Measurements from ENCODE around the gene MGAT4A.

MGAT4A gene

DNA sequence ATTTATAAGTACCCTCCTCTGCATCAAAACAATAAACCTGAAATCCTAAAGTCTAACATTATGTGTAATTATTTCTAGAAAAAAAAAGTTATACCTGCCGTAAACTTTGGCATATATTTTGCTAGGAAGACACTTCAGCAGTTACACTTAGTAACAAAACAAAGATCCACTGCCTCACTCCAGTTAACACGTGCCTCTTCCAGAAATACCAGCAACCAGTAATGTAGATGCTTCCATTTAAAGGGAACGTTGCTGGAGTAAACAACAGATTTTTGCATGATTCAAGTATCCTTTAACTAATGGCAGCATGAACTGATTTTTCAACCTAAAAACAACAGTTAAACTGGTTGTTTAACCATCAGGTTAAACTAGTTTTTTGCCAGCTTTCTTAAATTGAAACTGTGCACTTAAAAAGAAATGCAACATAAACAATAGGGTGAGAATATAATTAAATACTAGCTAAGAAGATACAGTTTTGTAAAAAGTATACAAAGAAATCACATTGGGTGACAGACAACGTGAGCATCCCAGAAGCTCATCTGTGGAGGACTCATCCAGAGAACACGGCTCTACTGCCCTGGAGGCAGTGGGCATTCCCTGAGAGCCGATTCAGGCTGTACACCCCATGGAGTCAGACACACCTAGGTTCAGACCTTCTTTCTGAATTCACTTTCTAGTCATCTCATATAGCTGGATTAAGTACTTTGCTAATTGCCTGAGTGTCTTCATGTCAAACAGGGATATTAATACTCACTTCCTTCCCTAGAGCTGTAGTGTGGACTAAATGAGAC, 22.3 kb downstream of the MGAT4A start:
- no peak for DNase-seq (ENCODE audit: low spot score)
- POLR2A ChIA-PET (ENCODE audit: low non-redundant PET), result no interaction called here

DNA sequence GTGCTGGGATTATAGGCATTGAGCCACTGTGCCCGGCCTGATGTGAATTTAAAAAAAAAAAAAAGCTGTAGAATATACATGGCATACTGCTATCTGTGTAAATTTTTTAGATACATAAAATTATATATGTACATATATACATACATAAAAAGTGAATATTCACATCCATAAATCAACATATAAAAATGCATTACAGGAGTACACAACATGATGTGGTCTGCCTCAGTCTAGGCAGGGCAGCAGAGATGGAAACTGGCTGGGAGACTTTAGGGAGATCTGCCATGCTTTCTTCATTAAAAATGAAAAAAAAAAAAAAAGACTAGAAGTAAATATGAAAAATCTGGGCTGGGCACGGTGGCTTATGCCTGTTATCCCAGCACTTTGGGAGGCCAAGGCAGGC, 24.3 kb downstream of the MGAT4A start:
- CTCF ChIA-PET, result interaction anchor here (0.6 to 0.7 kb wide), 2 partner anchors 16 to 100 kb away, joined by 3 to 4 read pairs; no protein-coding TSS in a partner anchor
- POLR2A ChIA-PET (ENCODE audit: low non-redundant PET), result no interaction called here

More for the DNA sequence above, 22.3 kb downstream of the MGAT4A start:
- TF ChIP-seq, protein P1, sequence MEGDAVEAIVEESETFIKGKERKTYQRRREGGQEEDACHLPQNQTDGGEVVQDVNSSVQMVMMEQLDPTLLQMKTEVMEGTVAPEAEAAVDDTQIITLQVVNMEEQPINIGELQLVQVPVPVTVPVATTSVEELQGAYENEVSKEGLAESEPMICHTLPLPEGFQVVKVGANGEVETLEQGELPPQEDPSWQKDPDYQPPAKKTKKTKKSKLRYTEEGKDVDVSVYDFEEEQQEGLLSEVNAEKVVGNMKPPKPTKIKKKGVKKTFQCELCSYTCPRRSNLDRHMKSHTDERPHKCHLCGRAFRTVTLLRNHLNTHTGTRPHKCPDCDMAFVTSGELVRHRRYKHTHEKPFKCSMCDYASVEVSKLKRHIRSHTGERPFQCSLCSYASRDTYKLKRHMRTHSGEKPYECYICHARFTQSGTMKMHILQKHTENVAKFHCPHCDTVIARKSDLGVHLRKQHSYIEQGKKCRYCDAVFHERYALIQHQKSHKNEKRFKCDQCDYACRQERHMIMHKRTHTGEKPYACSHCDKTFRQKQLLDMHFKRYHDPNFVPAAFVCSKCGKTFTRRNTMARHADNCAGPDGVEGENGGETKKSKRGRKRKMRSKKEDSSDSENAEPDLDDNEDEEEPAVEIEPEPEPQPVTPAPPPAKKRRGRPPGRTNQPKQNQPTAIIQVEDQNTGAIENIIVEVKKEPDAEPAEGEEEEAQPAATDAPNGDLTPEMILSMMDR (conservative IDR thresholded peaks at IDR 0.05; ENCODE audit: low read depth), result no peak
- CTCF ChIA-PET, result no interaction called here
- no peak overlapping the region for H3K27ac ChIP-seq

DNA sequence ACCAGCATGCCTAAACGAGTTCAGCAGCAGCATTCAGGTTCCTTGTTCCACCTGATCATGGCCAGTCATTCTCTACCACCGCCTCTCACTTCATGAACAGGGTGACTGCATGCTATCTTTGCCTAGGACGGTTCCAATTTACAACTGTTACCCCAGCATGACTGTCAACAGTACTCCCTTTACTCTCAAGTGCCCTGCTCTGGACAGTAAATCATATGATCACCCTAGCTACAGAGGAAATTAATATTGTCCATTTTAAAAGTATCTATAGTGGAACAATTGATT, 25.7 kb downstream of the MGAT4A start:
- TF ChIP-seq, protein P1 (conservative IDR thresholded peaks at IDR 0.05; ENCODE audit: low read depth), result no peak
- DNase-seq (ENCODE audit: low spot score), result no peak
- ChIA-PET CTCF (interaction anchor here (0.7 kb wide), 1 partner anchor 130 kb away, joined by 7 read pairs; no protein-coding TSS in a partner anchor), POLR2A (ENCODE audit: low non-redundant PET) (no interaction called here)
- no peak overlapping the region for H3K27ac ChIP-seq

More for the DNA sequence above, 24.3 kb downstream of the MGAT4A start:
- no peak overlapping the region for H3K27ac ChIP-seq
- TF ChIP-seq, protein P1 (conservative IDR thresholded peaks at IDR 0.05; ENCODE audit: low read depth), result no peak
- DNase-seq (ENCODE audit: low spot score), result no peak

DNA sequence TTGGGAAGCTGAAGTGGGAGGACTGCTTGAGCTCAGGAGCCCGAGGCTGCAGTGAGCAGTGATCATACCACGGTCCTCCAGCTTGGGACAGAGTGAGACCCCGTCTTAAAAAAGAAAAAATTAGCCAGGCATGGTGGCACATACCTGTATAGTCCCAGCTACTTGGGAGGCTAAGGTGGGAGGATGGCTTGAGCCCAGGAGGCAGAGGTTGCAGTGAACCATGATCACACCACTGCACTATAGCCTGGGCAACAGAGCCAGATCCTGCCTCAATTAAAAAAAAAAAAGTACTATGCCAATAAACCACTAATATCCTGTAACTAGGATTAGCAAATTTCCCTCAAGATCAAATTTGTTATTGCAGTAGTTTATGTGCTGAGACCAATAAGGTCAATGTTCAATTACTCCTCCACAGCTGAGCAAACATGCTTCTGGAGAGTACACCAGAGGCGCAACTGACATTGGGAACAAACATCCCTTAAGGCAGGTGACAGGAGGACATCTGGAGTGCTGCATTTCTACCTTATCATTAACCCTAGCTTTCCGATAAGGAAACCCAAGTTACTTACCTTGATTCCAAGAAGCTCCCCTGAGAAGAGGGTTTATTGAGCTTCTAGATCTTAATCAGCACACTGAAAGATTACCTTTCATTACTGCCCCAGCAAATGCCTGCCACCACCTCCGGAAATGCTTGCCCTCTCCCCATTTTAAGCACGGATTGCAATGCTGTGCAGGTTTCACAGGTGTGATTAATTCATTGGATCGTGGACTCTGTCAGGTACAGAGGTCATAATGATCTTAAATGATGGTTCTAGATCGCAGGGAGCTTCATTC, 26.2 kb downstream of the MGAT4A start:
- H3K27ac ChIP-seq, result no peak overlapping the region
- TF ChIP-seq, protein P1 (conservative IDR thresholded peaks at IDR 0.05; ENCODE audit: low read depth), result no peak
- POLR2A ChIA-PET (ENCODE audit: low non-redundant PET), result no interaction called here
- CTCF ChIA-PET, result interaction anchor here (0.7 to 1.6 kb wide), 2 partner anchors 55 to 130 kb away, joined by 4 to 7 read pairs; no protein-coding TSS in a partner anchor
- no peak for DNase-seq (ENCODE audit: low spot score)

DNA sequence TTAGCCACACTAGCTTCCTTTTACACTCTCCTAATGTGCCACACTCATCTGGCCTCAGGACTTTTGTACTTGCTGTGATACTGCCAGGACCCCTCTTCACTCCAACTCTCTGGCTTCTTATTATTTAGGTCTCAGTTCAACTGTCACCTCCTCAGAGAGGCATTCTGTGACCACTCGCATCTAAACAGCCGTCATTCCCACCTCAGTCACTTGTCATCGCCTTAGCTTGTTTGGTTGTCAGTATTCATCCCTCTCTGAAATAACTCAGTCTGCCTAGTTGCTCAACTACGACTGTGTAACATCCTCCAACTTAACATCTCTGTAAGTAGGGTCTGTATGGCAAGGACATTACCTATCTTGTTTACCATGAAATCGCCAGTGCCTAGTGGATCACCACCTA, 27.2 kb downstream of the MGAT4A start:
- ChIA-PET POLR2A (ENCODE audit: low non-redundant PET) (no interaction called here), CTCF (interaction anchor here (1.6 kb wide), 1 partner anchor 54 kb away, joined by 4 read pairs; no protein-coding TSS in a partner anchor)
- H3K27ac ChIP-seq, result no peak overlapping the region
- DNase-seq (ENCODE audit: low spot score), result no peak
- TF ChIP-seq, protein P1 (conservative IDR thresholded peaks at IDR 0.05; ENCODE audit: low read depth), result no peak

DNA sequence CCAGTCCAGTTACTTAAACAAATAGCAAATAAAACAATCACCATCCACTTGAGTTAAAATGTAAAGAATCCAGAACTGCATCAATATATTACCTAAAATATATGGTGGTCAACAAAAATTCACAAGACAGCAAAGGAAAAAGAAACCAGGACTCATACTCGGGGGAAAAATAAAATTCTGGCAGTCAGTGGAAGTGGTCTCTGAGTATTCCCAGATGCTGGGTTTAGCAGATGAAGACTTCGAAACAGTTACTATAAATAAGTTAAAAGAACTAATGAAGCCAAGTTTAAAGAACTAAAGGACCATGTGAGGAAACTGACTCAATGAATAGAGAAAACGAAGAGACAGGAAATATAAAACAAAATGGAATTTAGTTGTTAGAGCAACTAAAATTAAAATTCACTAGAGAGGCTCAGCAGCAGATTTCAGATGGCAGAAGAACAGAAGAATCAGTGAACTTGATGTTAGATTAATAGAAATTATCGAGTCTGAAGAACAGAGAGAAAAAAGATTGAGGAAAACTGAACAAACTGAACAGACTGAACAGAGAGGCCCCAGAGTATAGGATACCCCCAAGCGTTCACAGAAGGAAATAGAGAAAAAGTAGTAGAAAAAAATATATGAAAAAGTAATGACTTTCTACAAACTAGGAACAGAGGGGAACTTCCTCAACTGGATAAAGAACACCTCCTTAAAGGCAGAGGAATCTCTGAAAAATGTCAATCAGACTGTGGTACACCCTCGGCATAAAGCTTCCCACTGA, 27.9 kb downstream of the MGAT4A start:
- H3K27ac ChIP-seq, result no peak overlapping the region
- CTCF ChIA-PET, result interaction anchor here (1.6 kb wide), 1 partner anchor 54 kb away, joined by 4 read pairs; no protein-coding TSS in a partner anchor
- TF ChIP-seq, protein P1 (conservative IDR thresholded peaks at IDR 0.05; ENCODE audit: low read depth), result no peak
- POLR2A ChIA-PET (ENCODE audit: low non-redundant PET), result no interaction called here
- DNase-seq (ENCODE audit: low spot score), result no peak
